HepG2 (cell line): Measurements from ENCODE around the gene DHRS11. TPM values are rescaled to one million over a fixed set of nuclear protein-coding genes. Genes with fewer than 3 reads are reported as not detected.

ENCODE experiments used
- ESRRA ChIP-seq: sonication (generic); formaldehyde crosslinking; IDR thresholded peaks from 2 replicates; pipeline ENCODE4 v1.5.1; 2020; ENCODE audit warnings: mild to moderate bottlenecking, low read depth, missing genetic modification reagents
- FOXM1 ChIP-seq: sonication (generic); formaldehyde crosslinking; IDR thresholded peaks from 2 replicates; pipeline ENCODE4 v1.5.0; 2020; ENCODE audit warnings: missing genetic modification reagents
- PHF5A ChIP-seq: IDR thresholded peaks from one replicate; pipeline ENCODE4 v1.6.1; 2018; ENCODE audit warnings: low read depth, missing genetic modification reagents; ENCODE audit not compliant: unreplicated experiment
- THAP11 ChIP-seq: IDR thresholded peaks from 2 replicates; pipeline ENCODE4 v1.6.1; 2016; ENCODE audit warnings: missing biosample characterization, missing genetic modification reagents
- ZNF768 ChIP-seq: sonication (generic); formaldehyde crosslinking; IDR thresholded peaks from 2 replicates; pipeline ENCODE4 v1.4.0; 2020; ENCODE audit warnings: missing genetic modification reagents
- ZNF790 ChIP-seq: sonication (generic); formaldehyde crosslinking; IDR thresholded peaks from 2 replicates; pipeline ENCODE4 v1.8.0; 2022; ENCODE audit warnings: missing genetic modification reagents, mild to moderate bottlenecking, borderline replicate concordance
- polyA plus RNA-seq, 8 experiments: library from polyadenylated mRNA; depleted of rRNA in 3 of 8; stranded (reverse) in 7 of 8; unstranded in 1 of 8; fragments of >200 nt; fragmentation: Illumina TruSeq in 4 of 8; extraction: Trizol in 4 of 8; gene quantifications; 2 replicates each; pipeline versions ENCODE4 v1.2.1 to v1.2.3, GENCODE V29; 2011 to 2016; ENCODE audit warnings: low read depth in 4 of 8, missing spikeins in 1 of 8, mixed read lengths in 1 of 8; ENCODE audit not compliant: insufficient read depth in 1 of 8
- total RNA-seq, 5 experiments: library from RNA; depleted of rRNA; stranded (reverse); fragments of >200 nt; fragmentation: Illumina TruSeq; extraction: Trizol; gene quantifications; 2 replicates each; pipeline ENCODE4 v1.2.3, GENCODE V29; 2016; ENCODE audit warnings: low read depth in 1 of 5
- TF ChIP-seq, protein P1 (sequence below): IDR thresholded peaks from 2 replicates; pipeline ENCODE4 v1.6.1; 2016; ENCODE audit warnings: low read depth, missing genetic modification reagents, missing compliant biosample characterization
- TF ChIP-seq, protein P2 (sequence below): sonication (generic); formaldehyde crosslinking; IDR thresholded peaks from 2 replicates; pipeline ENCODE4 v1.9.0; 2021; ENCODE audit warnings: mild to moderate bottlenecking, missing genetic modification reagents
- TF ChIP-seq, protein P3 (sequence below): sonication (generic); formaldehyde crosslinking; IDR thresholded peaks from 2 replicates; pipeline ENCODE4 v1.5.0; 2020; ENCODE audit warnings: mild to moderate bottlenecking, missing genetic modification reagents, borderline replicate concordance
- TF ChIP-seq, protein P4 (sequence below): sonication (generic); formaldehyde crosslinking; conservative IDR thresholded peaks from 2 replicates; pipeline ENCODE4 v1.8.1; 2023; ENCODE audit warnings: missing genetic modification reagents

Gene DHRS11
- total and polyA plus RNA-seq, 2 of the 13 experiments (the other 11 are each of a cell fraction or from before 2014, with no cell fraction given), result 28.4 to 41.9 TPM

DNA sequence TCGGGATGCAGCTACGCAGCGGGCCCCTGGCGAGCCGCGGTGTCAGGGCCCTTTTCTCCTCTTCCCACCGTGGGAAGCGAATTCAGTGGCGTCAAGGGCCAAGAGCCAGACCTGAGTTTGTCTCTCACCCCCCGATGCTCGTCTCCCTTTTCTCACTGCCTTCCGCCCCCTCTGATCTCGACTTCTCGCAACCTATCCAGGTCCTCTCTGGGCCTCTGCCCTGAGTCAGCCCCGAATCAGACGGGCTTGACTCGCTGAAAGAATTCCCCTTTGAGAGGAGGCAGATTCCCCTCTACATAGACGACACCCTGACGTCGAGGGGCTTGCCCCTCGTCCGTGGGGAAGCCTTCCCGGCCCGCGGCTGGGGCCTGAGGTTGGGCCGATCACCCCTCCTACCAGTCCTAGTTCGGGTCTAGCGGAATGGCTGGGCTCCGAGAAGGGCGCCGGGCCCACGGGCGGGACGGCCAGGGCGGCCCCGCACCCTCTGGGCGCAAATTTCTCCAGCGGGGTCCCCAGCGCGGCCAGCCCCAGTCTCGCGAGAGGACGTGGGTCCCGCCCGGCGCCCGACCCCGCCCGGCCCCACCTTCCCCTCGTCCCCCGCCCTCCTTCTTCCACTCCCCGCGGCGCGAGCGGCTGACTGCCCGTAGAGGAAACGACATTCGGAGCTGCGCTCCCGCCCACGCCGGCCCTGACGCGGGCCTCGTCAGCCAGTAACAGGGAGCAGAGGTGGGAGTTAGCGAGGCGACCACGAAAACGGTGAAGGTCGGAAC is 47.2 kb upstream of the DHRS11 start, which contains the start of gene GGNBP2 (continued):
- TF ChIP-seq, protein P1, sequence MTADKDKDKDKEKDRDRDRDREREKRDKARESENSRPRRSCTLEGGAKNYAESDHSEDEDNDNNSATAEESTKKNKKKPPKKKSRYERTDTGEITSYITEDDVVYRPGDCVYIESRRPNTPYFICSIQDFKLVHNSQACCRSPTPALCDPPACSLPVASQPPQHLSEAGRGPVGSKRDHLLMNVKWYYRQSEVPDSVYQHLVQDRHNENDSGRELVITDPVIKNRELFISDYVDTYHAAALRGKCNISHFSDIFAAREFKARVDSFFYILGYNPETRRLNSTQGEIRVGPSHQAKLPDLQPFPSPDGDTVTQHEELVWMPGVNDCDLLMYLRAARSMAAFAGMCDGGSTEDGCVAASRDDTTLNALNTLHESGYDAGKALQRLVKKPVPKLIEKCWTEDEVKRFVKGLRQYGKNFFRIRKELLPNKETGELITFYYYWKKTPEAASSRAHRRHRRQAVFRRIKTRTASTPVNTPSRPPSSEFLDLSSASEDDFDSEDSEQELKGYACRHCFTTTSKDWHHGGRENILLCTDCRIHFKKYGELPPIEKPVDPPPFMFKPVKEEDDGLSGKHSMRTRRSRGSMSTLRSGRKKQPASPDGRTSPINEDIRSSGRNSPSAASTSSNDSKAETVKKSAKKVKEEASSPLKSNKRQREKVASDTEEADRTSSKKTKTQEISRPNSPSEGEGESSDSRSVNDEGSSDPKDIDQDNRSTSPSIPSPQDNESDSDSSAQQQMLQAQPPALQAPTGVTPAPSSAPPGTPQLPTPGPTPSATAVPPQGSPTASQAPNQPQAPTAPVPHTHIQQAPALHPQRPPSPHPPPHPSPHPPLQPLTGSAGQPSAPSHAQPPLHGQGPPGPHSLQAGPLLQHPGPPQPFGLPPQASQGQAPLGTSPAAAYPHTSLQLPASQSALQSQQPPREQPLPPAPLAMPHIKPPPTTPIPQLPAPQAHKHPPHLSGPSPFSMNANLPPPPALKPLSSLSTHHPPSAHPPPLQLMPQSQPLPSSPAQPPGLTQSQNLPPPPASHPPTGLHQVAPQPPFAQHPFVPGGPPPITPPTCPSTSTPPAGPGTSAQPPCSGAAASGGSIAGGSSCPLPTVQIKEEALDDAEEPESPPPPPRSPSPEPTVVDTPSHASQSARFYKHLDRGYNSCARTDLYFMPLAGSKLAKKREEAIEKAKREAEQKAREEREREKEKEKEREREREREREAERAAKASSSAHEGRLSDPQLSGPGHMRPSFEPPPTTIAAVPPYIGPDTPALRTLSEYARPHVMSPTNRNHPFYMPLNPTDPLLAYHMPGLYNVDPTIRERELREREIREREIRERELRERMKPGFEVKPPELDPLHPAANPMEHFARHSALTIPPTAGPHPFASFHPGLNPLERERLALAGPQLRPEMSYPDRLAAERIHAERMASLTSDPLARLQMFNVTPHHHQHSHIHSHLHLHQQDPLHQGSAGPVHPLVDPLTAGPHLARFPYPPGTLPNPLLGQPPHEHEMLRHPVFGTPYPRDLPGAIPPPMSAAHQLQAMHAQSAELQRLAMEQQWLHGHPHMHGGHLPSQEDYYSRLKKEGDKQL (CRISPR knock-in tag), result no peak
- peak; percentile 76 for TF ChIP-seq PHF5A (CRISPR knock-in tag)
- TF ChIP-seq, protein P2, sequence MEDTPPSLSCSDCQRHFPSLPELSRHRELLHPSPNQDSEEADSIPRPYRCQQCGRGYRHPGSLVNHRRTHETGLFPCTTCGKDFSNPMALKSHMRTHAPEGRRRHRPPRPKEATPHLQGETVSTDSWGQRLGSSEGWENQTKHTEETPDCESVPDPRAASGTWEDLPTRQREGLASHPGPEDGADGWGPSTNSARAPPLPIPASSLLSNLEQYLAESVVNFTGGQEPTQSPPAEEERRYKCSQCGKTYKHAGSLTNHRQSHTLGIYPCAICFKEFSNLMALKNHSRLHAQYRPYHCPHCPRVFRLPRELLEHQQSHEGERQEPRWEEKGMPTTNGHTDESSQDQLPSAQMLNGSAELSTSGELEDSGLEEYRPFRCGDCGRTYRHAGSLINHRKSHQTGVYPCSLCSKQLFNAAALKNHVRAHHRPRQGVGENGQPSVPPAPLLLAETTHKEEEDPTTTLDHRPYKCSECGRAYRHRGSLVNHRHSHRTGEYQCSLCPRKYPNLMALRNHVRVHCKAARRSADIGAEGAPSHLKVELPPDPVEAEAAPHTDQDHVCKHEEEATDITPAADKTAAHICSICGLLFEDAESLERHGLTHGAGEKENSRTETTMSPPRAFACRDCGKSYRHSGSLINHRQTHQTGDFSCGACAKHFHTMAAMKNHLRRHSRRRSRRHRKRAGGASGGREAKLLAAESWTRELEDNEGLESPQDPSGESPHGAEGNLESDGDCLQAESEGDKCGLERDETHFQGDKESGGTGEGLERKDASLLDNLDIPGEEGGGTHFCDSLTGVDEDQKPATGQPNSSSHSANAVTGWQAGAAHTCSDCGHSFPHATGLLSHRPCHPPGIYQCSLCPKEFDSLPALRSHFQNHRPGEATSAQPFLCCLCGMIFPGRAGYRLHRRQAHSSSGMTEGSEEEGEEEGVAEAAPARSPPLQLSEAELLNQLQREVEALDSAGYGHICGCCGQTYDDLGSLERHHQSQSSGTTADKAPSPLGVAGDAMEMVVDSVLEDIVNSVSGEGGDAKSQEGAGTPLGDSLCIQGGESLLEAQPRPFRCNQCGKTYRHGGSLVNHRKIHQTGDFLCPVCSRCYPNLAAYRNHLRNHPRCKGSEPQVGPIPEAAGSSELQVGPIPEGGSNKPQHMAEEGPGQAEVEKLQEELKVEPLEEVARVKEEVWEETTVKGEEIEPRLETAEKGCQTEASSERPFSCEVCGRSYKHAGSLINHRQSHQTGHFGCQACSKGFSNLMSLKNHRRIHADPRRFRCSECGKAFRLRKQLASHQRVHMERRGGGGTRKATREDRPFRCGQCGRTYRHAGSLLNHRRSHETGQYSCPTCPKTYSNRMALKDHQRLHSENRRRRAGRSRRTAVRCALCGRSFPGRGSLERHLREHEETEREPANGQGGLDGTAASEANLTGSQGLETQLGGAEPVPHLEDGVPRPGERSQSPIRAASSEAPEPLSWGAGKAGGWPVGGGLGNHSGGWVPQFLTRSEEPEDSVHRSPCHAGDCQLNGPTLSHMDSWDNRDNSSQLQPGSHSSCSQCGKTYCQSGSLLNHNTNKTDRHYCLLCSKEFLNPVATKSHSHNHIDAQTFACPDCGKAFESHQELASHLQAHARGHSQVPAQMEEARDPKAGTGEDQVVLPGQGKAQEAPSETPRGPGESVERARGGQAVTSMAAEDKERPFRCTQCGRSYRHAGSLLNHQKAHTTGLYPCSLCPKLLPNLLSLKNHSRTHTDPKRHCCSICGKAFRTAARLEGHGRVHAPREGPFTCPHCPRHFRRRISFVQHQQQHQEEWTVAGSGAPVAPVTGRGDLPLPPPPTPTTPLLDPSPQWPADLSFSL, result 0 out of 2 replicates have a peak, but pooled peaks have one; percentile 2
- TF ChIP-seq ESRRA, result 0 out of 2 replicates have a peak, but pooled peaks have one; percentile 34
- TF ChIP-seq, protein P3, sequence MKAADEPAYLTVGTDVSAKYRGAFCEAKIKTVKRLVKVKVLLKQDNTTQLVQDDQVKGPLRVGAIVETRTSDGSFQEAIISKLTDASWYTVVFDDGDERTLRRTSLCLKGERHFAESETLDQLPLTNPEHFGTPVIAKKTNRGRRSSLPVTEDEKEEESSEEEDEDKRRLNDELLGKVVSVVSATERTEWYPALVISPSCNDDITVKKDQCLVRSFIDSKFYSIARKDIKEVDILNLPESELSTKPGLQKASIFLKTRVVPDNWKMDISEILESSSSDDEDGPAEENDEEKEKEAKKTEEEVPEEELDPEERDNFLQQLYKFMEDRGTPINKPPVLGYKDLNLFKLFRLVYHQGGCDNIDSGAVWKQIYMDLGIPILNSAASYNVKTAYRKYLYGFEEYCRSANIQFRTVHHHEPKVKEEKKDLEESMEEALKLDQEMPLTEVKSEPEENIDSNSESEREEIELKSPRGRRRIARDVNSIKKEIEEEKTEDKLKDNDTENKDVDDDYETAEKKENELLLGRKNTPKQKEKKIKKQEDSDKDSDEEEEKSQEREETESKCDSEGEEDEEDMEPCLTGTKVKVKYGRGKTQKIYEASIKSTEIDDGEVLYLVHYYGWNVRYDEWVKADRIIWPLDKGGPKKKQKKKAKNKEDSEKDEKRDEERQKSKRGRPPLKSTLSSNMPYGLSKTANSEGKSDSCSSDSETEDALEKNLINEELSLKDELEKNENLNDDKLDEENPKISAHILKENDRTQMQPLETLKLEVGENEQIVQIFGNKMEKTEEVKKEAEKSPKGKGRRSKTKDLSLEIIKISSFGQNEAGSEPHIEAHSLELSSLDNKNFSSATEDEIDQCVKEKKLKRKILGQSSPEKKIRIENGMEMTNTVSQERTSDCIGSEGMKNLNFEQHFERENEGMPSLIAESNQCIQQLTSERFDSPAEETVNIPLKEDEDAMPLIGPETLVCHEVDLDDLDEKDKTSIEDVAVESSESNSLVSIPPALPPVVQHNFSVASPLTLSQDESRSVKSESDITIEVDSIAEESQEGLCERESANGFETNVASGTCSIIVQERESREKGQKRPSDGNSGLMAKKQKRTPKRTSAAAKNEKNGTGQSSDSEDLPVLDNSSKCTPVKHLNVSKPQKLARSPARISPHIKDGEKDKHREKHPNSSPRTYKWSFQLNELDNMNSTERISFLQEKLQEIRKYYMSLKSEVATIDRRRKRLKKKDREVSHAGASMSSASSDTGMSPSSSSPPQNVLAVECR (CRISPR knock-in tag), result peak; percentile 76
- TF ChIP-seq, protein P4, sequence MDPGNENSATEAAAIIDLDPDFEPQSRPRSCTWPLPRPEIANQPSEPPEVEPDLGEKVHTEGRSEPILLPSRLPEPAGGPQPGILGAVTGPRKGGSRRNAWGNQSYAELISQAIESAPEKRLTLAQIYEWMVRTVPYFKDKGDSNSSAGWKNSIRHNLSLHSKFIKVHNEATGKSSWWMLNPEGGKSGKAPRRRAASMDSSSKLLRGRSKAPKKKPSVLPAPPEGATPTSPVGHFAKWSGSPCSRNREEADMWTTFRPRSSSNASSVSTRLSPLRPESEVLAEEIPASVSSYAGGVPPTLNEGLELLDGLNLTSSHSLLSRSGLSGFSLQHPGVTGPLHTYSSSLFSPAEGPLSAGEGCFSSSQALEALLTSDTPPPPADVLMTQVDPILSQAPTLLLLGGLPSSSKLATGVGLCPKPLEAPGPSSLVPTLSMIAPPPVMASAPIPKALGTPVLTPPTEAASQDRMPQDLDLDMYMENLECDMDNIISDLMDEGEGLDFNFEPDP (CRISPR knock-in tag), result no peak
- TF ChIP-seq THAP11 (CRISPR knock-in tag), result peak; percentile 60; the same call in 1 of the 2 replicates
- no peak for TF ChIP-seq ZNF768
- TF ChIP-seq ZNF790 (CRISPR knock-in tag), result no peak
- TF ChIP-seq FOXM1, result no peak
